IMR-90 (cell line): ENCODE measurements around the gene PRM2. TPM values are rescaled to one million over a fixed set of nuclear protein-coding genes. Genes with fewer than 3 reads are reported as not detected.

Source experiments
- ATAC-seq: fragments of 200-7000 bp; cut with Tn5 transposase; 2 replicates; pipeline ENCODE4 v1.9.1; 2020; ENCODE audit warnings: low read depth, mild to moderate bottlenecking, moderate library complexity
- BruUV-seq: library from RNA; stranded (reverse); fragments of 400-500 nt; replicated peaks from 2 replicates; lab custom pipeline; 2021; lab: Mats Ljungman, UMichigan
- CTCF ChIA-PET: fragments of 300-600 bp; formaldehyde crosslinking; extraction: SDS; loops from one replicate; lab custom pipeline; 2021; ENCODE audit warnings: antibody characterized with exemption; lab: Yijun Ruan, JAX
- POLR2A ChIA-PET: fragments of 300-600 bp; sonication (Branson Sonifier 250); formaldehyde crosslinking; loops from one replicate; lab custom pipeline; 2022; ENCODE audit warnings: antibody characterized with exemption; ENCODE audit not compliant: unreplicated experiment; lab: Charles Lee
- DNase-seq: peaks from one replicate; pipeline ENCODE4 v3.0.0; 2013
- H2AFZ ChIP-seq: replicated peaks from 2 replicates; pipeline ENCODE3; 2013; ENCODE audit warnings: low read length, mild to moderate bottlenecking; ENCODE audit not compliant: poor library complexity
- H2AK5ac ChIP-seq: 2 replicates; pipeline ENCODE4 v1.6.1; 2013; ENCODE audit warnings: low read depth, low read length, inconsistent platforms
- H2AK9ac ChIP-seq: replicated peaks from 2 replicates; pipeline ENCODE3; 2013; ENCODE audit warnings: mild to moderate bottlenecking, low read depth, low read length, moderate library complexity; ENCODE audit not compliant: poor library complexity
- H2BK120ac ChIP-seq: 2 replicates; pipeline ENCODE4 v1.6.1; 2013; ENCODE audit warnings: low read depth, low read length, inconsistent platforms
- H2BK15ac ChIP-seq: 3 replicates; pipeline ENCODE4 v1.6.1; 2013; ENCODE audit warnings: low read depth, low read length, inconsistent platforms
- H2BK20ac ChIP-seq: 2 replicates; pipeline ENCODE4 v1.6.1; 2013; ENCODE audit warnings: low read depth, mild to moderate bottlenecking, inconsistent platforms, low read length, moderate library complexity
- H2BK5ac ChIP-seq: 2 replicates; pipeline ENCODE4 v1.6.1; 2013; ENCODE audit warnings: mild to moderate bottlenecking, low read depth, low read length, inconsistent platforms; ENCODE audit not compliant: poor library complexity, severe bottlenecking
- H3K14ac ChIP-seq: replicated peaks from 2 replicates; pipeline ENCODE4 v1.6.1; 2013; ENCODE audit warnings: low read depth, low read length, inconsistent platforms
- H3K18ac ChIP-seq: 2 replicates; pipeline ENCODE4 v1.6.1; 2013; ENCODE audit warnings: low read depth, low read length, control low read depth
- H3K23ac ChIP-seq: 2 replicates; pipeline ENCODE4 v1.6.1; 2013; ENCODE audit warnings: low read depth, low read length, inconsistent platforms
- H3K27ac ChIP-seq: 2 replicates; pipeline ENCODE4 v1.5.1; 2013; ENCODE audit warnings: mild to moderate bottlenecking, control low read depth, low read length; ENCODE audit not compliant: insufficient read depth
- H3K27me3 ChIP-seq: 2 replicates; pipeline ENCODE4 v1.6.1; 2013; ENCODE audit warnings: low read length; ENCODE audit not compliant: control insufficient read depth, insufficient read depth
- H3K36me3 ChIP-seq: 2 replicates; pipeline ENCODE4 v1.6.1; 2013; ENCODE audit warnings: low read length, mixed read lengths; ENCODE audit not compliant: control insufficient read depth, insufficient read depth
- H3K4ac ChIP-seq: 2 replicates; pipeline ENCODE4 v1.6.1; 2013; ENCODE audit warnings: low read depth, low read length, inconsistent platforms
- H3K4me1 ChIP-seq: 2 replicates; pipeline ENCODE4 v1.6.1; 2013; ENCODE audit warnings: low read length, mixed read lengths; ENCODE audit not compliant: control insufficient read depth, insufficient read depth
- H3K4me2 ChIP-seq: 2 replicates; pipeline ENCODE4 v1.6.1; 2013; ENCODE audit warnings: low read depth, mild to moderate bottlenecking, control low read depth, low read length, moderate library complexity
- H3K4me3 ChIP-seq: 2 replicates; pipeline ENCODE4 v1.5.1; 2013; ENCODE audit warnings: low read depth, mild to moderate bottlenecking, control low read depth, low read length, moderate library complexity; ENCODE audit not compliant: insufficient read depth
- H3K56ac ChIP-seq: 2 replicates; pipeline ENCODE4 v1.6.1; 2013; ENCODE audit warnings: low read length, inconsistent platforms; ENCODE audit not compliant: insufficient read depth; ENCODE audit errors: extremely low read depth
- H3K79me1 ChIP-seq, 2 experiments: 2 replicates each; pipeline ENCODE4 v1.6.1; 2013; ENCODE audit warnings: low read length in 2 of 2, inconsistent platforms in 1 of 2, low read depth in 1 of 2
- H3K9ac ChIP-seq: 2 replicates; pipeline ENCODE4 v1.6.1; 2013; ENCODE audit warnings: low read depth, low read length, control low read depth
- H3K9me1 ChIP-seq: 2 replicates; pipeline ENCODE4 v1.6.1; 2013; ENCODE audit warnings: low read length, inconsistent platforms; ENCODE audit not compliant: insufficient read depth
- H3K9me3 ChIP-seq: 2 replicates; pipeline ENCODE4 v1.6.1; 2013; ENCODE audit warnings: low read length; ENCODE audit not compliant: control insufficient read depth, insufficient read depth
- H4K20me1 ChIP-seq: 2 replicates; pipeline ENCODE4 v1.6.1; 2013; ENCODE audit warnings: low read length, inconsistent platforms; ENCODE audit not compliant: insufficient read depth
- H4K5ac ChIP-seq: 2 replicates; pipeline ENCODE4 v1.6.1; 2013; ENCODE audit warnings: mild to moderate bottlenecking, low read depth, low read length, control low read depth
- H4K8ac ChIP-seq, 2 experiments: 2 replicates each; pipeline ENCODE4 v1.6.1; 2013; ENCODE audit warnings: low read depth in 2 of 2, low read length in 2 of 2, control low read depth in 1 of 2, inconsistent platforms in 1 of 2
- H4K91ac ChIP-seq: 2 replicates; pipeline ENCODE4 v1.6.1; 2013; ENCODE audit warnings: low read depth, low read length, inconsistent platforms; ENCODE audit not compliant: insufficient read depth
- BHLHE40 ChIP-seq: fragments of 150-350 bp; IDR thresholded peaks from 2 replicates; pipeline ENCODE4 v1.6.1; 2016; ENCODE audit warnings: mild to moderate bottlenecking, low read depth, low read length
- CEBPB ChIP-seq: IDR thresholded peaks from 2 replicates; pipeline ENCODE4 v1.6.1; 2012; ENCODE audit warnings: low read depth, low read length, improper control_type of control experiment
- CHD1 ChIP-seq: IDR thresholded peaks from 2 replicates; pipeline ENCODE4 v1.6.1; 2012; ENCODE audit warnings: low read depth, low read length, improper control_type of control experiment
- CTCF ChIP-seq: conservative IDR thresholded peaks from 2 replicates; pipeline ENCODE4 v1.5.1; 2012; ENCODE audit warnings: mild to moderate bottlenecking, low read depth, low read length, improper control_type of control experiment
- ELK1 ChIP-seq: fragments of 150-350 bp; IDR thresholded peaks from 2 replicates; pipeline ENCODE4 v1.6.1; 2016; ENCODE audit warnings: low read depth, mild to moderate bottlenecking, low read length, moderate library complexity, borderline replicate concordance
- FOS ChIP-seq: fragments of 150-350 bp; IDR thresholded peaks from 2 replicates; pipeline ENCODE4 v1.6.1; 2016; ENCODE audit warnings: low read depth, low read length
- MAFK ChIP-seq: IDR thresholded peaks from 2 replicates; pipeline ENCODE4 v1.6.1; 2012; ENCODE audit warnings: low read depth, low read length, improper control_type of control experiment
- MAZ ChIP-seq: IDR thresholded peaks from 2 replicates; pipeline ENCODE4 v1.6.1; 2012; ENCODE audit warnings: low read depth, mild to moderate bottlenecking, low read length, improper control_type of control experiment, moderate library complexity, borderline replicate concordance
- MXI1 ChIP-seq: IDR thresholded peaks from 2 replicates; pipeline ENCODE4 v1.6.1; 2012; ENCODE audit warnings: low read depth, mild to moderate bottlenecking, low read length, moderate library complexity, borderline replicate concordance
- NFE2L2 ChIP-seq: fragments of 150-350 bp; IDR thresholded peaks from 2 replicates; pipeline ENCODE4 v1.6.1; 2016; ENCODE audit warnings: low read depth, mild to moderate bottlenecking, low read length
- POLR2A ChIP-seq: IDR thresholded peaks from 2 replicates; pipeline ENCODE4 v1.6.1; 2012; ENCODE audit warnings: mild to moderate bottlenecking, low read depth, low read length
- RAD21 ChIP-seq: IDR thresholded peaks from 2 replicates; pipeline ENCODE4 v1.6.1; 2012; ENCODE audit warnings: low read length, improper control_type of control experiment
- RCOR1 ChIP-seq: IDR thresholded peaks from 2 replicates; pipeline ENCODE4 v1.6.1; 2012; ENCODE audit warnings: mild to moderate bottlenecking, low read length, improper control_type of control experiment; ENCODE audit not compliant: insufficient replicate concordance
- RFX5 ChIP-seq: IDR thresholded peaks from 2 replicates; pipeline ENCODE4 v1.8.0; 2012; ENCODE audit warnings: low read depth, mild to moderate bottlenecking, low read length, moderate library complexity
- SMC3 ChIP-seq: fragments of 150-350 bp; IDR thresholded peaks from 2 replicates; pipeline ENCODE4 v1.6.1; 2016; ENCODE audit warnings: low read depth, mild to moderate bottlenecking, antibody characterized with exemption, low read length, moderate library complexity
- USF2 ChIP-seq: fragments of 150-350 bp; IDR thresholded peaks from 2 replicates; pipeline ENCODE4 v1.6.1; 2017; ENCODE audit warnings: mild to moderate bottlenecking, antibody characterized with exemption, low read length, low read depth
- WGBS, 2 experiments: methylation state at CpG; one replicate each; pipeline versions ENCODE4 v1.1.5 to v1.1.7; 2013; ENCODE audit warnings: missing lambda C conversion rate in 2 of 2; ENCODE audit not compliant: insufficient read length in 1 of 2; ENCODE audit errors: extremely low coverage in 2 of 2; 5-methylcytosine and 5-hydroxymethylcytosine counted together
- dilution Hi-C: fragments of 300-500 bp; cut with HindIII; formaldehyde crosslinking; loops from one replicate; pipeline ENCODE4 v1.14.3; 2018; ENCODE audit warnings: low sequenced_read_pairs; ENCODE audit not compliant: unreplicated experiment
- in situ Hi-C: fragments of 300-500 bp; cut with MboI; formaldehyde crosslinking; loops from 3 replicates; pipeline ENCODE4 v1.14.3; 2019; ENCODE audit warnings: low sequenced_read_pairs, inconsistent platforms, mixed read lengths
- intact Hi-C: fragments of 100-400 bp; cut with micrococcal nuclease; formaldehyde crosslinking; loops from 2 replicates; pipeline ENCODE4 v1.10.0; 2022
- polyA plus RNA-seq, 3 experiments: library from polyadenylated mRNA; depleted of rRNA; stranded (reverse); fragments of >200 nt; gene quantifications; 2 replicates each; pipeline ENCODE4 v1.2.3, GENCODE V29; 2012; ENCODE audit warnings: low replicate concordance in 1 of 3
- total RNA-seq: library from RNA; depleted of rRNA; stranded (reverse); fragments of >200 nt; gene quantifications from 2 replicates; pipeline ENCODE4 v1.2.3, GENCODE V29; 2012

The PRM2 gene
- total and polyA plus RNA-seq, 2 of the 4 experiments (the other 2 are of a cell fraction), result not detected

- no peak overlapping the region for H2BK15ac ChIP-seq
- no peak overlapping the region for H3K4me3 ChIP-seq
- H3K36me3 ChIP-seq, result no peaks in the 10 kb centered on the region
- TF ChIP-seq FOS, result no peak
- no peak for TF ChIP-seq MAZ
- TF ChIP-seq CTCF, result no peak
- no peak for TF ChIP-seq POLR2A
- no peak for TF ChIP-seq SMC3
- no peak for TF ChIP-seq NFE2L2
- TF ChIP-seq USF2, result no peak
- no peak for TF ChIP-seq MAFK
- TF ChIP-seq RAD21, result no peak
- no peak for TF ChIP-seq CHD1
- no peak for TF ChIP-seq BHLHE40
- no peak for TF ChIP-seq ELK1
- no peak for TF ChIP-seq MXI1
- no peak for TF ChIP-seq RFX5
- TF ChIP-seq CEBPB, result no peak
- no peak for TF ChIP-seq RCOR1
- H2BK20ac ChIP-seq, result no peak overlapping the region; the same call in 1 of the 2 replicates
- H2BK120ac ChIP-seq, result no peak overlapping the region
- WGBS, 2 experiments, result no CpG with 5 or more reads among the region's 6 CpGs
- H3K79me1 ChIP-seq, result no peaks in the 10 kb centered on the region
- no peak overlapping the region for H3K4ac ChIP-seq
- H4K20me1 ChIP-seq, result no peaks in the 10 kb centered on the region
- POLR2A ChIA-PET, result no interaction called here
- H3K9me3 ChIP-seq, result no peaks in the 10 kb centered on the region
- no peak overlapping the region for H3K9ac ChIP-seq
- no peak overlapping the region for H3K27ac ChIP-seq
- no peaks in the 10 kb centered on the region for H3K9me1 ChIP-seq
- no peak overlapping the region for H2AFZ ChIP-seq
- in situ Hi-C loops (no loop called here), dilution Hi-C loops (no loop called here), intact Hi-C loops (loop anchor here (5.0 kb wide), 1 partner anchor 52 kb away; no protein-coding TSS in a partner anchor)
- no TSS peak for BruUV-seq
- H3K4me2 ChIP-seq, result no peak overlapping the region
- peaks cover 10% of the 10 kb centered on the region for H3K4me1 ChIP-seq
- H3K14ac ChIP-seq, result no peak overlapping the region
- no peak overlapping the region for H3K23ac ChIP-seq
- H4K5ac ChIP-seq, result no peak overlapping the region
- no peak overlapping the region for H4K91ac ChIP-seq
- no peak overlapping the region for H2AK9ac ChIP-seq
- H3K18ac ChIP-seq, result no peak overlapping the region
- 0 out of 2 replicates have a peak overlapping the region, but pooled peaks have one; percentile 6 for H2AK5ac ChIP-seq
- no peak overlapping the region for H4K8ac ChIP-seq
- H3K27me3 ChIP-seq, result no peaks in the 10 kb centered on the region
- H2BK5ac ChIP-seq, result no peak overlapping the region
- CTCF ChIA-PET, result no interaction called here
- DNase-seq (no peak), ATAC-seq (no peak)
- H3K56ac ChIP-seq, result no peak overlapping the region
These were observed 23.7 kb upstream of the PRM2 start for GRCh38 chr16:11299865-11300559.
